ENCODE data around the gene PZP. TPM values are rescaled to one million over a fixed set of nuclear protein-coding genes. Genes with fewer than 3 reads are reported as not detected.

The PZP gene
- total RNA-seq, 1 experiment from 2014 or later, result not detected

GRCh38 chr12:9104087-9104486 lies 104.1 kb downstream of the PZP start:
- Histone ChIP-seq H3K18ac (ENCODE audit: insufficient read length, low read depth, low read length) (no peak overlapping the region), H2AK5ac (ENCODE audit: insufficient read length, low read length) (no peak overlapping the region), H2BK20ac (ENCODE audit: low read depth, low read length, poor library complexity, severe bottlenecking) (no peak overlapping the region), H3K23me2 (ENCODE audit: insufficient read length, low read depth, low read length, poor library complexity, severe bottlenecking) (no peaks in the 10 kb centered on the region), H3K4ac (ENCODE audit: low read depth, low read length) (no peak overlapping the region), H4K91ac (ENCODE audit: insufficient read length, low read depth, low read length) (no peak overlapping the region), H2BK5ac (ENCODE audit: insufficient read length, low read length) (no peak overlapping the region), H2BK15ac (ENCODE audit: low read depth, low read length) (no peak overlapping the region), H4K8ac (replicated peaks; ENCODE audit: insufficient read length, low read depth, low read length) (no peak overlapping the region), H2BK120ac (ENCODE audit: low read depth, low read length, poor library complexity, severe bottlenecking) (no peak overlapping the region), H3K79me1 (ENCODE audit: insufficient read depth, low read depth, low read length, poor library complexity, severe bottlenecking) (no peaks in the 10 kb centered on the region), H3K27me3 (ENCODE audit: insufficient read depth, low read length) (no peaks in the 10 kb centered on the region; the same call in 1 of the 2 replicates), H3K14ac (ENCODE audit: insufficient read depth, low read length) (no peak overlapping the region), H3K9me3 (ENCODE audit: control insufficient read depth, low read depth, low read length) (no peaks in the 10 kb centered on the region), H4K5ac (ENCODE audit: insufficient read length, low read depth, low read length) (no peak overlapping the region), H3T11ph (ENCODE audit: low read length) (no peak overlapping the region), H3K56ac (ENCODE audit: insufficient read length, low read depth, low read length) (no peak overlapping the region), H3K9ac (ENCODE audit: extremely low read depth, insufficient read length, low read length) (no peak overlapping the region), H3K4me2 (ENCODE audit: insufficient read depth, insufficient read length, low read length) (no peak overlapping the region), H3K23ac (ENCODE audit: insufficient read length, low read depth, low read length) (no peak overlapping the region), H2AFZ (ENCODE audit: low read length) (no peak overlapping the region), H3K79me2 (ENCODE audit: insufficient read depth, low read length) (no peaks in the 10 kb centered on the region), H3K4me1 (ENCODE audit: insufficient read depth, low read length) (no peaks in the 10 kb centered on the region), H4K20me1 (ENCODE audit: control insufficient read depth, insufficient read depth, insufficient read length) (no peaks in the 10 kb centered on the region), H3K27ac (ENCODE audit: insufficient read length, low read depth, low read length) (no peak overlapping the region), H2BK12ac (ENCODE audit: insufficient read length, low read depth, low read length) (no peak overlapping the region)
- TF ChIP-seq CTCF (conservative IDR thresholded peaks at IDR 0.05), result no peak
- no peaks in the 10 kb centered on the region for H3K9me3 Mint-ChIP-seq
- no peak for DNase-seq
- no peak overlapping the region for H3K27ac Mint-ChIP-seq
- H3K4me1 Mint-ChIP-seq, result no peaks in the 10 kb centered on the region
- WGBS (ENCODE audit: extremely low coverage, insufficient read length, low lambda C conversion rate), result no CpG with 5 or more reads among the region's 4 CpGs
- H3K36me3 Mint-ChIP-seq (ENCODE audit: insufficient read depth in 1 of 3, low read depth in 3 of 3), result no peaks in the 10 kb centered on the region
- H3K27me3 Mint-ChIP-seq (ENCODE audit: low read depth), result no peaks in the 10 kb centered on the region
- H3K4me3 Mint-ChIP-seq, result no peak overlapping the region

Measured in H9 (cell line).